ENCODE data around the gene ACTRT1. TPM values are rescaled to one million over a fixed set of nuclear protein-coding genes. Genes with fewer than 3 reads are reported as not detected.

ACTRT1 gene
- not detected in 2 replicates for total RNA-seq

GRCh38 chrX:128052303-128052702 is at the start of gene ACTRT1:
ACTRT1 (minus strand) TSS chrX:128052403; CDS start chrX:128052206, 197 bp downstream.

